ENCODE results near the gene ZMAT1.
"Not testable (repeated sequence)": the region's sequence is repeated elsewhere in the genome, so short reads cannot be mapped to it uniquely, and the experiment has no call there.

ZMAT1 gene

GRCh38 chrX:101931488-101932248, at the start of gene ZMAT1:
ZMAT1 (minus strand) TSS chrX:101932027; CDS start chrX:101932008, 19 bp downstream.
- peak; percentile 61 for DNase-seq

GRCh38 chrX:101977106-101977505, 45.3 kb upstream of the ZMAT1 start:
- no peak for DNase-seq

GRCh38 chrX:101973066-101973465, 41.2 kb upstream of the ZMAT1 start:
- DNase-seq, result no peak

GRCh38 chrX:101964923-101965539, 33.2 kb upstream of the ZMAT1 start:
- DNase-seq, result not testable (repeated sequence)

GRCh38 chrX:101958139-101958538, 26.3 kb upstream of the ZMAT1 start:
- no peak for DNase-seq

GRCh38 chrX:101957174-101957573, 25.3 kb upstream of the ZMAT1 start:
- no peak for DNase-seq

GRCh38 chrX:101956556-101956955, 24.7 kb upstream of the ZMAT1 start:
- DNase-seq, result no peak

- no peak for DNase-seq
These were observed 18.8 kb upstream of the ZMAT1 start for GRCh38 chrX:101950581-101950980.

- DNase-seq, result no peak
These were observed 383 bp upstream of the ZMAT1 start for GRCh38 chrX:101932249-101932570.

- DNase-seq, result peak; percentile 13
These were observed 715 bp downstream of the ZMAT1 start for GRCh38 chrX:101931136-101931487.

GRCh38 chrX:101925733-101926132, 6.1 kb downstream of the ZMAT1 start:
- no peak for DNase-seq

- DNase-seq, result no peak
These were observed 13.1 kb downstream of the ZMAT1 start for GRCh38 chrX:101918751-101919150.

GRCh38 chrX:101906136-101906796, 25.6 kb downstream of the ZMAT1 start:
- no peak for DNase-seq

GRCh38 chrX:101904996-101905395, 26.8 kb downstream of the ZMAT1 start:
- DNase-seq, result no peak
